Measurements from ENCODE around the gene VMO1.
A peak's percentile ranks its signal among the peaks of the same experiment; 100 is the strongest.

Gene VMO1

DNA sequence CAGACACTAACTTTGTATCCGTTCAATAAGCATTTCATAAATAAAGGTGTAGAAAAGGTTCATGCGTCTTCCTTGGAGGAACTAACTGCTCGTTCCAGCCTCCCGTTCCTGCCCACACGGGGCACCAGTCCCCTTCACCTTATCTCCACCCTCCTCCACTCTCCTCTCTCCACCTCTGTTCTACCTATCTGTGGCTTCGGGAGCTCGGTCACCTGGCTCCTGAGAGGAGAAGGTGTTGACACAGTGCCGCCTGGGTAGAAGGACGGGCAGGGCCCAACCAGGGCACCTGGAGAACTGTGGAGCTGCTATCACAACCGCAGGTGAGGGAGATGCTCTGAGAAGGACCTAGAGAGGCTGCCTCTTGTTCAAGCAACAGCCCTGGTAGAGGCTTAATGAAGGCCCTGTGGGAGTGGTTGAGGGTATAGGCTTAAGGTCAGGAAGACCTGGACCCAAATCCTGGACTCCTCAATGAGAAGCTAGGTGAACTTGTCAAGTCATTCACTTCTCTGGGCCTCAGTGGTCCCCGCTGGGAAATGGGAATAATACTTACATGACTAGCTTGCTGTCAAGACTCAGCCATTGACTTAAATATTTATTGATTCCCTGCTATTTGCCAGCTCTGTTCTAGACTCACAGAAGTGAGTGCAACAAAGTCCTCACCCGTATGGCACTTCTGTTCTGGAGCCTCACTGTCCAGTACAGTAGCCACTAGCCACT lies 37.4 kb upstream of the VMO1 start:
- DNase-seq (ENCODE audit: low read depth): no peak
- no peak overlapping the region for H3K4me3 ChIP-seq (ENCODE audit: low read length)
- TF ChIP-seq, protein P1, sequence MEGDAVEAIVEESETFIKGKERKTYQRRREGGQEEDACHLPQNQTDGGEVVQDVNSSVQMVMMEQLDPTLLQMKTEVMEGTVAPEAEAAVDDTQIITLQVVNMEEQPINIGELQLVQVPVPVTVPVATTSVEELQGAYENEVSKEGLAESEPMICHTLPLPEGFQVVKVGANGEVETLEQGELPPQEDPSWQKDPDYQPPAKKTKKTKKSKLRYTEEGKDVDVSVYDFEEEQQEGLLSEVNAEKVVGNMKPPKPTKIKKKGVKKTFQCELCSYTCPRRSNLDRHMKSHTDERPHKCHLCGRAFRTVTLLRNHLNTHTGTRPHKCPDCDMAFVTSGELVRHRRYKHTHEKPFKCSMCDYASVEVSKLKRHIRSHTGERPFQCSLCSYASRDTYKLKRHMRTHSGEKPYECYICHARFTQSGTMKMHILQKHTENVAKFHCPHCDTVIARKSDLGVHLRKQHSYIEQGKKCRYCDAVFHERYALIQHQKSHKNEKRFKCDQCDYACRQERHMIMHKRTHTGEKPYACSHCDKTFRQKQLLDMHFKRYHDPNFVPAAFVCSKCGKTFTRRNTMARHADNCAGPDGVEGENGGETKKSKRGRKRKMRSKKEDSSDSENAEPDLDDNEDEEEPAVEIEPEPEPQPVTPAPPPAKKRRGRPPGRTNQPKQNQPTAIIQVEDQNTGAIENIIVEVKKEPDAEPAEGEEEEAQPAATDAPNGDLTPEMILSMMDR (IDR thresholded peaks at IDR 0.05; ENCODE audit: insufficient read depth, low read depth, low read length, missing control alignments): no peak

DNA sequence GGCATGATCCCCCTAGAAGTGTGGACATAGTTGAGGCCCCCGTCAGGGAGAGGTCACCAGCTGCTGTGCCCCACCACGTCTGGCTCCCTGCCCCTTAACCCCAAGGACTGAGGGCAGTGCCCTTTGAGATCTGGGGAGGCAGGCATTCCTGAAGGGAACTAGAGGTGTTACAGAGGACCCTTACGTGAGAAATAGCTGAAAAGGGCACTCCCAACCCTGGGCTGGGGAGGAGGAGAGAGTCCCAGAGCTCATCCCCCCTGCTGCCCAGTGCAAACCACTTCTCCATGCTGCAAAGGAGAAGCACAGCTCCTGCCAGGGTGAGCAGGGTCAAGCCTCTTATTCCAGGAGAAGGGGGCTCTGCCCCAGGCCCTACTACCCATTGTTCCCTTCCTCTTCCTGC lies 36.7 kb upstream of the VMO1 start:
- TF ChIP-seq, protein P1 (IDR thresholded peaks at IDR 0.05; ENCODE audit: insufficient read depth, low read depth, low read length, missing control alignments): no peak
- no peak overlapping the region for H3K4me3 ChIP-seq (ENCODE audit: low read length)
- DNase-seq (ENCODE audit: low read depth): no peak

DNA sequence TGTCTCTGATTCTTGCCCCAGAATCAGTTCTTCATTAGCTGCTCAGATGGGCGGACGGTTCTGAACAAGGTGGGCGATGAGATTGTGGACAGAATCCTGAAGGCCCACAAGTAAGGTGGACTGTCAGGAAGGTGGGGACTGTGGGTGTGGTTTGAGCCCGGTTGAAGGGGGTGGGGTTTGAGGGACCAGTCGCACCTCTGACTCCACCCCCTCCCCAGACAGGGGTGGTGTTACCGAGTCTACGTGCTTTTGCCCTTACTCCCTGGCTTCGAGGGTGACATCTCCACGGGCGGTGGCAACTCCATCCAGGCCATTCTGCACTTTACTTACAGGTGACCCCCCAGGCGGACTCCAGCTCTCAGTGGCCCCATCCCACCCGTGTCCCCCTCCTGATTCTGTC lies 32.1 kb upstream of the VMO1 start:
- H3K4me3 ChIP-seq (ENCODE audit: low read length): no peak overlapping the region
- TF ChIP-seq, protein P1 (IDR thresholded peaks at IDR 0.05; ENCODE audit: insufficient read depth, low read depth, low read length, missing control alignments): no peak
- no peak for DNase-seq (ENCODE audit: low read depth)

DNA sequence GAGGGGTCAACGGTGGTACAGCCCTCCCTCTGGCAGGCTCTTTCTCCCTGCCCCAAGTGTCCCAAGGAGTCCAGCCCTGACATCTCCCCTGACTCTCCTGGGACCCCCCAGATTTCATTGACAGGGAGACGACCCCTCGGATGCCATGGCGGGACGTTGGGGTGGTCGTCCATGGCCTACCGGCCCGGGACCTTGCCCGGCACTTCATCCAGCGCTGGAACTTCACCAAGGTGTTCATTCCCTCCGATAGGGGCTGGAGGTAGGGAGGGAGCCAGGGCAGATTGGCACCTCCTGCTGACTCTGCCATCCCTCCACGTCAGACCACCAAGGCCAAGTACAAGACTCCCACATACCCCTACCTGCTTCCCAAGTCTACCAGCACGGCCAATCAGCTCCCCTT lies 30.7 kb upstream of the VMO1 start:
- TF ChIP-seq, protein P1 (IDR thresholded peaks at IDR 0.05; ENCODE audit: insufficient read depth, low read depth, low read length, missing control alignments): no peak
- no peak overlapping the region for H3K4me3 ChIP-seq (ENCODE audit: low read length)
- no peak for DNase-seq (ENCODE audit: low read depth)

DNA sequence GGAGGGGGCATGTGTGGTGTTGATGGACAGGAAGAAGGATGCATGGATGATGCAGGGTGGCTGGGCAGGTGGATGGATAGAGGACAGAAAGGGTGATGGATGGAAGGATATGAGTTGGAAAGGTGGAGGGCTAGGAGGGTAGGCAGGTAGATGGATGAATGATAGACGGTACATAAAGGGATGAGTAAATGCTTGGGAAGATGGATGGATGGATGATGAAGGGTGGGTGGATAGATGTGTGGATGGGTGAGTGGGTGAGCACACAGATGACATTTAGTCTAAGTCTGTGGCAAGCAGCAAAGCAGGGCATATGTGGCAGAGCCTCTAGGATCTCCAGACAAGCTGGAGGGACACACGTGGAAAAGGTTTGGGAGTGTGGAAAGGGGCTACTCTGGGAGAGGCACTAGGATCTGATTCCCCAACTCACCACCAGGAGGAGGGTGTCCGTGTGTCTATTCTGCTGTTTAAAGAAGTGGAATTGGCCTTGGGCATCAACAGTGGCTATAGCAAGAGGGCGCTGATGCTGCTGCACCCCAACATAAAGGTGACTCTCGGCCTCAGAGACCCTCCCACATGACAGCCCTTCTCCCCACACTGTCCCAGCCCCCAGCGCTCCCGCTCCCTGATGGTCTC lies 29.0 kb upstream of the VMO1 start:
- H3K4me3 ChIP-seq (ENCODE audit: low read length): no peak overlapping the region
- TF ChIP-seq, protein P1 (IDR thresholded peaks at IDR 0.05; ENCODE audit: insufficient read depth, low read depth, low read length, missing control alignments): peak; percentile 30
- no peak for DNase-seq (ENCODE audit: low read depth)

DNA sequence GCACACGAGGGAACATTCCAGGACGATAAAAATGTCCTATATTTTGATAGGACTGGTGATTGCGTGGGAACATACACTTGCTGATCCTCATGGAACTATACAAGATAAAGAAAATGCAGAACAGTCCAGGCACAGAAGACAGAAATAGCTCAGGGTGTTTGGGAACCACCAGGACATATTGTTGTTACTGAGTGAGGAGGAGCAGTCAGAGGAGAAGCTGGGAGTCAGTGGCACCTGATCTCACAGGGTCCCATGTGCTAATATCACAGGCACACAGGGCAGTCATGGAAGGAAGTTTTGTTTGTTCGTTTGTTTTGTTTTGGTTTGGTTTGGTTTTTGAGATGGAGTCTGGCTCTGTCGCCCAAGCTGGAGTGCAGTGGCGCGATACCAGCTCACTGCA lies 26.5 kb upstream of the VMO1 start:
- DNase-seq (ENCODE audit: low read depth): no peak
- H3K4me3 ChIP-seq (ENCODE audit: low read length): no peak overlapping the region
- TF ChIP-seq, protein P1 (IDR thresholded peaks at IDR 0.05; ENCODE audit: insufficient read depth, low read depth, low read length, missing control alignments): no peak

DNA sequence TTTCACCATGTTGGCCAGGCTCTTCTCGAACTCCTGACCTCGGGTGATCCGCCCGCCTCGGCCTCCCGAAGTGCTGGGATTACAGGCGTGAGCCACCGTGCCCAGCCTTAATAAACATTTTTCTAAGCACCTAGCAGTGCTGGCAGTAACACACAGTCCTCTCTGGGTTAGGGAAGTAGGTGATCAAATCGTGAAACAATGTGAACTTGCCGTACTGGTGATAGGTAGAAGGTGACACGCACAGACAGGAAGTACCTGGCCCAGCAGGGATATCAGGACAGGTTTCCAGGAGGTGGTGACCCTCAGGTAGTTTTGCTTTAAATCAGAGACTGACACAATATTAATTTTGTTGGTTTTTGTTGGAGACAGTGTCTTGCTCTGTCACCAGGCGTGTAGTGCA lies 25.3 kb upstream of the VMO1 start:
- TF ChIP-seq, protein P1 (IDR thresholded peaks at IDR 0.05; ENCODE audit: insufficient read depth, low read depth, low read length, missing control alignments): no peak
- DNase-seq (ENCODE audit: low read depth): peak; percentile 36
- H3K4me3 ChIP-seq (ENCODE audit: low read length): no peak overlapping the region

Data from epithelial cell of esophagus (primary cell).